GM10266 (cell line): Measurements from ENCODE around the gene OR4D5.

Experiments
- DNase-seq: peaks from one replicate; pipeline ENCODE4 v3.0.0; 2012; ENCODE audit errors: extremely low spot score
- TF ChIP-seq, protein P1 (sequence below): IDR thresholded peaks from 2 replicates; pipeline ENCODE4 v1.5.1; 2012; ENCODE audit warnings: mild to moderate bottlenecking, low read depth; ENCODE audit not compliant: control insufficient read depth, insufficient read depth; ENCODE audit errors: missing control alignments

The OR4D5 gene

GRCh38 chr11:123939317-123939716, at the start of gene OR4D5:
TSS of gene OR4D5 (plus strand) at chr11:123939617. CDS start at chr11:123939617, 0 bp downstream.
- no peak for DNase-seq
- TF ChIP-seq, protein P1, sequence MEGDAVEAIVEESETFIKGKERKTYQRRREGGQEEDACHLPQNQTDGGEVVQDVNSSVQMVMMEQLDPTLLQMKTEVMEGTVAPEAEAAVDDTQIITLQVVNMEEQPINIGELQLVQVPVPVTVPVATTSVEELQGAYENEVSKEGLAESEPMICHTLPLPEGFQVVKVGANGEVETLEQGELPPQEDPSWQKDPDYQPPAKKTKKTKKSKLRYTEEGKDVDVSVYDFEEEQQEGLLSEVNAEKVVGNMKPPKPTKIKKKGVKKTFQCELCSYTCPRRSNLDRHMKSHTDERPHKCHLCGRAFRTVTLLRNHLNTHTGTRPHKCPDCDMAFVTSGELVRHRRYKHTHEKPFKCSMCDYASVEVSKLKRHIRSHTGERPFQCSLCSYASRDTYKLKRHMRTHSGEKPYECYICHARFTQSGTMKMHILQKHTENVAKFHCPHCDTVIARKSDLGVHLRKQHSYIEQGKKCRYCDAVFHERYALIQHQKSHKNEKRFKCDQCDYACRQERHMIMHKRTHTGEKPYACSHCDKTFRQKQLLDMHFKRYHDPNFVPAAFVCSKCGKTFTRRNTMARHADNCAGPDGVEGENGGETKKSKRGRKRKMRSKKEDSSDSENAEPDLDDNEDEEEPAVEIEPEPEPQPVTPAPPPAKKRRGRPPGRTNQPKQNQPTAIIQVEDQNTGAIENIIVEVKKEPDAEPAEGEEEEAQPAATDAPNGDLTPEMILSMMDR, result no peak

DNA sequence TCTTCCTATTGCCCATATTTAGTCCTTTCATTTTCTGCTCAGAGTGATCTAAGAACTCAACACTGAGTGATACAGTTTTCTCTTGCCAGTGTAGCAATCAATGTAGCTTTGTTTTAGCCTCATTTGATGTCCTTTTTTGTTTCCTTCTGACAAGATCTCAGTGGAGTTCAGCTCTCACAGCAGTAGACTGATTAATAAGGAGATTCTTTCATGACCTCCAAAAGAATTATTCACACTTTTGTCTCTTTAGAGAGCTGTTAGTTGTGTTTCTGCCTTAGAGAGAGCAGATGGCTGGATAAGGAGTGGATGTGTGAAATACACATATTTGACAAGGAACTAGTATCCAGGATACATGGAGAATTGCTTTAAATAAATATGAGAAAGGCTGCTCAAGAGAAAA, 47.4 kb upstream of the OR4D5 start:
- no peak for DNase-seq
- TF ChIP-seq, protein P1, result no peak

DNA sequence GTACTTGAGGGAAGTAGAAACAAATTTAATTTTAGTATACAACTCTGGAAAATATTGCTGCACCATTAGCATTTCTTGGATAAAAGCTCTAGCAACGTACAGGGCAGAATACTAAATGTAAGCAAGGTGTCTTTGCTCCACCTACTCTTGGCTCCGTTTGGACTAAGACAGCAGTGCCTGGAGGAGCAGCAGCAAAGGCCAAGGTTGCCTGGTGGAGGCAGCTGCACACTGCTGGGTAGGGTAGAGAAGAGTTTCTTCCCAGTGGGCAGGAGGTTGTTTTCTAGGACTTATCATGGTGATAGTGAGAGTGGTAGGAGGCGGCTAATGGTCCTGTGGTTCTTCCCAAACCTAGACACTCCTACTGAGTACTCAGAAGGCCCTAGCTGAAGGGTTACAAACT, 39.6 kb upstream of the OR4D5 start:
- DNase-seq, result no peak
- TF ChIP-seq, protein P1, result no peak

DNA sequence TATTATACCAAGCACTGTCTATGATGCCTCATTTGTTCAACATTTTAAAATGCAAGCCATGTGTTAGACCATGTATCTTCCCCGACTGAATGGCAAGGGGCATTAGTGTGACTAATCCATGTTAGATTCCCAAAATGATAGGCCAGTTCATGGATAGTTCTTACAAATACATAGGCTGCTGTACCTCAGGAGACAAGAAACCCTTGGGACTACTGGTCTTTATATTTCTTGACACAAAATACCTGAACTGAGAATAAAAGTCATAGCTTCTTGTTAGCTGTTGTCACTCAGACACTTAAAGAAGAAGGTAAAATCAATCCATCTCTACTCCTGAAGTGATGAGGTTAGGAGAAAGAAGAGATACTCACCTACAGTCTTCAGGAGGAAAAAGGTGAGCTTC, 37.5 kb upstream of the OR4D5 start, which contains the start of gene OR8D4:
Gene OR8D4 (plus strand): TSS at position 301 of the 400 bp plus-strand sequence. CDS start 4,265 bp downstream, outside the sequence.
- TF ChIP-seq, protein P1, result no peak
- DNase-seq, result no peak

DNA sequence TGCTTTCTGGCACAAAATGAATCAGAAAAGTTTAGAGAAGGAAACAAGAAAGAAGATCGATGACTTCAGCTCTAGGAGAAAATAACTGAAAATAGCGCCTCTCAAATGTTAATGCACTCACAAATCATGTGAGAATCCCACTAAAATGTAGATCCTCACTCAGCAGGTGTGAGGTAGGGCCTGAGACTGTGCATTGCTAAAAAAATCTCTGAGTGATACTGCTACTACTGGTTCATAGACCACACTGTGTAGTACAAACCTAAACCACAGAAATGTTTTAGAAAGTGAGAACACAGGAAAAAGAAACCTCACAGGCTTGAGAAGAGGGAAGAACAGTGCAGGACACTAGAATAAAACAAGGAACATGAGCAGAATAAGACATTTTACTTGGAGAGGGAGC, 35.5 kb upstream of the OR4D5 start:
- peak; percentile 11 for DNase-seq
- TF ChIP-seq, protein P1, result no peak

DNA sequence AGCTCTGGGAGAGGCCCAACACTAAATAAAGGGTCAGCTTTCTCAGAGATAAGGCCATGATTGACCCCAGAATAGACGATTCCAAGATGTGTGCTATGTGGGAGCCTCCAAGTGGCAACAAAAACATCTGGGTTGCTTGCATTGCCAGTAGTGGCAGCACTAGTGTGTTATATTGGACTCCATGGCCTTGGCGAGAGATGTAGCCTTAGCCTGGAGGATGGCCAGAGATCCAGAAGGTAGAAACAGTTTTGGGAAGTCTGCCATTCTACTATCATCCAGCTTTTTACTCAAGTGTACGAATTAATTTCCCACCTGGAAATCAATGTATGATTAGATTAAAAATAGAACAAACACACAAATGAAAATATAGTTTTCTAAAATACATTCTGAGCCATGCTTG, 34.5 kb upstream of the OR4D5 start:
- TF ChIP-seq, protein P1, result no peak
- DNase-seq, result no peak

GRCh38 chr11:123905826-123906225, 33.6 kb upstream of the OR4D5 start:
- DNase-seq, result no peak
- TF ChIP-seq, protein P1, result no peak
